GM23338 (cell line): Measurements from ENCODE around the gene CCS. TPM values are rescaled to one million over a fixed set of nuclear protein-coding genes. Genes with fewer than 3 reads are reported as not detected.

Experiments used
- ATAC-seq: fragments of 200-7000 bp; cut with Tn5 transposase; 3 replicates; pipeline ENCODE4 v1.9.1; 2020
- DNase-seq: peaks from one replicate; pipeline ENCODE4 v3.0.0-alpha.2; 2015; ENCODE audit warnings: low spot score
- H2AFZ ChIP-seq: fragments of 200-600 bp; sonication (generic); 2 replicates; pipeline ENCODE4 v1.8.0; 2016; ENCODE audit warnings: antibody characterized with exemption, mild to moderate bottlenecking, moderate library complexity
- H3F3A ChIP-seq: fragments of 200-600 bp; sonication (generic); replicated peaks from 2 replicates; pipeline ENCODE4 v1.8.0; 2017; ENCODE audit warnings: antibody characterized with exemption, mixed run types, low read depth
- H3K27ac ChIP-seq: fragments of 200-600 bp; sonication (generic); 2 replicates; pipeline ENCODE4 v1.6.1; 2016; ENCODE audit warnings: low read depth
- H3K27me3 ChIP-seq: fragments of 200-600 bp; sonication (generic); 2 replicates; pipeline ENCODE4 v1.8.0; 2016; ENCODE audit warnings: mild to moderate bottlenecking, mixed run types, moderate library complexity; ENCODE audit not compliant: insufficient read depth
- H3K36me3 ChIP-seq: fragments of 200-600 bp; sonication (generic); 2 replicates; pipeline ENCODE4 v1.8.0; 2016; ENCODE audit warnings: mild to moderate bottlenecking; ENCODE audit not compliant: insufficient read depth
- H3K4me1 ChIP-seq: fragments of 200-600 bp; sonication (generic); 2 replicates; pipeline ENCODE4 v1.8.0; 2016; ENCODE audit warnings: mild to moderate bottlenecking, moderate library complexity; ENCODE audit not compliant: insufficient read depth
- H3K4me2 ChIP-seq: fragments of 200-600 bp; sonication (generic); 2 replicates; pipeline ENCODE4 v1.7.1; 2017; ENCODE audit warnings: mixed run types
- H3K4me3 ChIP-seq: fragments of 200-600 bp; sonication (generic); 2 replicates; pipeline ENCODE4 v1.6.1; 2016; ENCODE audit warnings: mixed run types
- H3K79me2 ChIP-seq: fragments of 200-600 bp; sonication (generic); replicated peaks from 2 replicates; pipeline ENCODE4 v1.8.0; 2017; ENCODE audit warnings: mild to moderate bottlenecking; ENCODE audit not compliant: insufficient read depth
- H3K9me2 ChIP-seq: fragments of 200-600 bp; sonication (generic); 2 replicates; pipeline ENCODE4 v1.8.0; 2017; ENCODE audit not compliant: insufficient read depth
- H4K20me1 ChIP-seq: fragments of 200-600 bp; sonication (generic); replicated peaks from 2 replicates; pipeline ENCODE4 v1.8.0; 2017; ENCODE audit warnings: mild to moderate bottlenecking; ENCODE audit not compliant: insufficient read depth
- H3K27ac Mint-ChIP-seq: 2 replicates; pipeline ENCODE4 v1.8.0; 2020; ENCODE audit warnings: inconsistent platforms, mild to moderate bottlenecking, moderate library complexity, mixed read lengths
- H3K27me3 Mint-ChIP-seq: 3 replicates; pipeline ENCODE4 v1.8.0; 2022; ENCODE audit warnings: low read depth, mild to moderate bottlenecking, moderate library complexity, mixed read lengths, inconsistent platforms; ENCODE audit not compliant: insufficient read depth, poor library complexity
- H3K36me3 Mint-ChIP-seq: 3 replicates; pipeline ENCODE4 v1.8.0; 2021; ENCODE audit warnings: low read depth, mild to moderate bottlenecking, inconsistent platforms, moderate library complexity, mixed read lengths
- H3K4me1 Mint-ChIP-seq: 3 replicates; pipeline ENCODE4 v1.8.0; 2020; ENCODE audit warnings: mild to moderate bottlenecking, inconsistent platforms, mixed read lengths
- H3K4me3 Mint-ChIP-seq: 3 replicates; pipeline ENCODE4 v1.8.0; 2021; ENCODE audit warnings: moderate library complexity, mild to moderate bottlenecking, inconsistent platforms, mixed read lengths
- H3K9me3 Mint-ChIP-seq: 3 replicates; pipeline ENCODE4 v1.8.0; 2020; ENCODE audit warnings: moderate library complexity, mild to moderate bottlenecking, inconsistent platforms, mixed read lengths
- CREB1 ChIP-seq: fragments of 250-450 bp; sonication (Bioruptor Pico); IDR thresholded peaks from 2 replicates; pipeline ENCODE4 v1.5.0; 2020; ENCODE audit warnings: low read depth, mild to moderate bottlenecking, moderate library complexity
- ETS1 ChIP-seq: IDR thresholded peaks from 2 replicates; pipeline ENCODE4 v1.6.1; 2016; ENCODE audit warnings: antibody characterized with exemption
- EZH2 ChIP-seq: fragments of 200-600 bp; sonication (generic); IDR thresholded peaks from one replicate; pipeline ENCODE4 v1.8.0; 2017; ENCODE audit warnings: antibody characterized with exemption, mild to moderate bottlenecking, low read depth; ENCODE audit not compliant: unreplicated experiment
- EZH2phosphoT487 ChIP-seq: fragments of 200-600 bp; sonication (generic); IDR thresholded peaks from one replicate; pipeline ENCODE4 v1.8.1; 2018; ENCODE audit warnings: antibody characterized with exemption; ENCODE audit not compliant: unreplicated experiment
- JUNB ChIP-seq: IDR thresholded peaks from one replicate; pipeline ENCODE4 v1.6.1; 2016; ENCODE audit warnings: antibody characterized with exemption; ENCODE audit not compliant: unreplicated experiment
- NANOG ChIP-seq: IDR thresholded peaks from 2 replicates; pipeline ENCODE4 v1.6.1; 2016; ENCODE audit warnings: antibody characterized with exemption, borderline replicate concordance
- POLR2AphosphoS5 ChIP-seq: IDR thresholded peaks from 2 replicates; pipeline ENCODE4 v1.6.1; 2016; ENCODE audit warnings: antibody characterized with exemption, low read depth
- REST ChIP-seq: IDR thresholded peaks from one replicate; pipeline ENCODE4 v1.6.1; 2018; ENCODE audit warnings: antibody characterized with exemption; ENCODE audit not compliant: unreplicated experiment
- STAT1 ChIP-seq: IDR thresholded peaks from one replicate; pipeline ENCODE4 v1.6.1; 2016; ENCODE audit warnings: antibody characterized with exemption; ENCODE audit not compliant: unreplicated experiment
- ZNF114 ChIP-seq: fragments of 250-450 bp; sonication (Bioruptor Pico); IDR thresholded peaks from 2 replicates; pipeline ENCODE4 v1.5.0; 2020; ENCODE audit warnings: mild to moderate bottlenecking, moderate library complexity
- ZNF331 ChIP-seq: fragments of 250-450 bp; sonication (Bioruptor Pico); IDR thresholded peaks from 2 replicates; pipeline ENCODE4 v1.5.0; 2020; ENCODE audit warnings: low read depth, mild to moderate bottlenecking, moderate library complexity
- ZNF462 ChIP-seq: fragments of 250-450 bp; sonication (Bioruptor Pico); IDR thresholded peaks from 2 replicates; pipeline ENCODE4 v1.5.0; 2020; ENCODE audit warnings: mild to moderate bottlenecking, moderate library complexity
- polyA plus RNA-seq: library from polyadenylated mRNA; unstranded; fragments of >200 nt; fragmentation: Nextera tagmentation; extraction: Ambion mirVana; gene quantifications from 2 replicates; pipeline ENCODE4 v1.2.1, GENCODE V29; 2016
- total RNA-seq: library from RNA; depleted of rRNA; stranded (reverse); fragments of >200 nt; shearing (Covaris generic); gene quantifications from 2 replicates; pipeline ENCODE4 v1.2.3, GENCODE V29; 2014
- TF ChIP-seq, protein P1 (sequence below), 2 experiments: fragments of 200-600 bp in 1 of 2; sonication (generic) in 1 of 2; conservative IDR thresholded peaks; 2 replicates each; pipeline versions ENCODE4 v1.5.1 to v1.6.1; 2016 to 2017; ENCODE audit warnings: antibody characterized with exemption in 2 of 2, low read depth in 2 of 2, mild to moderate bottlenecking in 2 of 2, moderate library complexity in 1 of 2

The CCS gene
- total and polyA plus RNA-seq, 2 experiments from 2014 or later, result 36.1 to 60.7 TPM

GRCh38 chr11:66653123-66653522 is 60.1 kb downstream of the CCS start:
- H3K27ac Mint-ChIP-seq, result no peak overlapping the region
- Histone ChIP-seq H3K9me2 (no peaks in the 10 kb centered on the region), H3F3A (peaks cover 24% of the 10 kb centered on the region), H3K27ac (no peak overlapping the region; the same call in 1 of the 2 replicates), H2AFZ (no peak overlapping the region), H3K4me3 (no peak overlapping the region), H3K4me1 (no peaks in the 10 kb centered on the region), H3K4me2 (no peak overlapping the region), H3K79me2 (peaks cover 91% of the 10 kb centered on the region), H3K27me3 (no peaks in the 10 kb centered on the region), H3K36me3 (peaks cover 28% of the 10 kb centered on the region), H4K20me1 (peaks cover 57% of the 10 kb centered on the region)
- no peaks in the 10 kb centered on the region for H3K9me3 Mint-ChIP-seq
- ATAC-seq (no peak), DNase-seq (no peak)
- H3K36me3 Mint-ChIP-seq, result peaks cover 61% of the 10 kb centered on the region
- no peaks in the 10 kb centered on the region for H3K4me1 Mint-ChIP-seq
- H3K4me3 Mint-ChIP-seq, result no peak overlapping the region
- TF ChIP-seq, protein P1, sequence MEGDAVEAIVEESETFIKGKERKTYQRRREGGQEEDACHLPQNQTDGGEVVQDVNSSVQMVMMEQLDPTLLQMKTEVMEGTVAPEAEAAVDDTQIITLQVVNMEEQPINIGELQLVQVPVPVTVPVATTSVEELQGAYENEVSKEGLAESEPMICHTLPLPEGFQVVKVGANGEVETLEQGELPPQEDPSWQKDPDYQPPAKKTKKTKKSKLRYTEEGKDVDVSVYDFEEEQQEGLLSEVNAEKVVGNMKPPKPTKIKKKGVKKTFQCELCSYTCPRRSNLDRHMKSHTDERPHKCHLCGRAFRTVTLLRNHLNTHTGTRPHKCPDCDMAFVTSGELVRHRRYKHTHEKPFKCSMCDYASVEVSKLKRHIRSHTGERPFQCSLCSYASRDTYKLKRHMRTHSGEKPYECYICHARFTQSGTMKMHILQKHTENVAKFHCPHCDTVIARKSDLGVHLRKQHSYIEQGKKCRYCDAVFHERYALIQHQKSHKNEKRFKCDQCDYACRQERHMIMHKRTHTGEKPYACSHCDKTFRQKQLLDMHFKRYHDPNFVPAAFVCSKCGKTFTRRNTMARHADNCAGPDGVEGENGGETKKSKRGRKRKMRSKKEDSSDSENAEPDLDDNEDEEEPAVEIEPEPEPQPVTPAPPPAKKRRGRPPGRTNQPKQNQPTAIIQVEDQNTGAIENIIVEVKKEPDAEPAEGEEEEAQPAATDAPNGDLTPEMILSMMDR (conservative IDR thresholded peaks at IDR 0.05; ENCODE audit: low read depth in 2 of 2), result no peak
- TF ChIP-seq EZH2phosphoT487, result no peak
- TF ChIP-seq NANOG, result no peak
- no peak for TF ChIP-seq ETS1
- no peak for TF ChIP-seq POLR2AphosphoS5
- TF ChIP-seq REST, result no peak
- TF ChIP-seq CREB1 (CRISPR knock-in tag), result no peak
- TF ChIP-seq ZNF331 (CRISPR knock-in tag), result no peak
- TF ChIP-seq EZH2, result no peak
- TF ChIP-seq ZNF462, result no peak
- no peak for TF ChIP-seq STAT1
- no peak for TF ChIP-seq JUNB
- TF ChIP-seq ZNF114 (CRISPR knock-in tag), result no peak
- H3K27me3 Mint-ChIP-seq, result peaks cover 24% of the 10 kb centered on the region
